MM.1S (cell line): Measurements from ENCODE around the gene ARMC9.

Source experiments
- EZH2 ChIP-seq: fragments of 300-600 bp; sonication (generic); optimal IDR thresholded peaks from 2 replicates; pipeline ENCODE3; 2017; ENCODE audit warnings: low read depth, mild to moderate bottlenecking, antibody characterized with exemption, low read length, mixed read lengths
- TF ChIP-seq, protein P1 (sequence below): fragments of 300-600 bp; sonication (generic); IDR thresholded peaks from 2 replicates; pipeline ENCODE4 v1.5.1; 2016; ENCODE audit warnings: antibody characterized with exemption, low read length, mixed read lengths

GRCh38 chr2:231243866-231244265 lies 45.4 kb downstream of the ARMC9 start:
- TF ChIP-seq, protein P1, sequence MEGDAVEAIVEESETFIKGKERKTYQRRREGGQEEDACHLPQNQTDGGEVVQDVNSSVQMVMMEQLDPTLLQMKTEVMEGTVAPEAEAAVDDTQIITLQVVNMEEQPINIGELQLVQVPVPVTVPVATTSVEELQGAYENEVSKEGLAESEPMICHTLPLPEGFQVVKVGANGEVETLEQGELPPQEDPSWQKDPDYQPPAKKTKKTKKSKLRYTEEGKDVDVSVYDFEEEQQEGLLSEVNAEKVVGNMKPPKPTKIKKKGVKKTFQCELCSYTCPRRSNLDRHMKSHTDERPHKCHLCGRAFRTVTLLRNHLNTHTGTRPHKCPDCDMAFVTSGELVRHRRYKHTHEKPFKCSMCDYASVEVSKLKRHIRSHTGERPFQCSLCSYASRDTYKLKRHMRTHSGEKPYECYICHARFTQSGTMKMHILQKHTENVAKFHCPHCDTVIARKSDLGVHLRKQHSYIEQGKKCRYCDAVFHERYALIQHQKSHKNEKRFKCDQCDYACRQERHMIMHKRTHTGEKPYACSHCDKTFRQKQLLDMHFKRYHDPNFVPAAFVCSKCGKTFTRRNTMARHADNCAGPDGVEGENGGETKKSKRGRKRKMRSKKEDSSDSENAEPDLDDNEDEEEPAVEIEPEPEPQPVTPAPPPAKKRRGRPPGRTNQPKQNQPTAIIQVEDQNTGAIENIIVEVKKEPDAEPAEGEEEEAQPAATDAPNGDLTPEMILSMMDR, result no peak
- no peak for TF ChIP-seq EZH2
